GM19239 (cell line): ENCODE results near the gene GPR107.

ENCODE experiments used
- DNase-seq: peaks from one replicate; pipeline ENCODE4 v3.0.0; 2011; ENCODE audit warnings: low spot score; ENCODE audit not compliant: insufficient read length
- FAIRE-seq: peaks from 2 replicates; lab custom pipeline; 2011; peaks lifted over from hg19 to GRCh38; lab: Jason Lieb, UNC

Gene GPR107

DNA sequence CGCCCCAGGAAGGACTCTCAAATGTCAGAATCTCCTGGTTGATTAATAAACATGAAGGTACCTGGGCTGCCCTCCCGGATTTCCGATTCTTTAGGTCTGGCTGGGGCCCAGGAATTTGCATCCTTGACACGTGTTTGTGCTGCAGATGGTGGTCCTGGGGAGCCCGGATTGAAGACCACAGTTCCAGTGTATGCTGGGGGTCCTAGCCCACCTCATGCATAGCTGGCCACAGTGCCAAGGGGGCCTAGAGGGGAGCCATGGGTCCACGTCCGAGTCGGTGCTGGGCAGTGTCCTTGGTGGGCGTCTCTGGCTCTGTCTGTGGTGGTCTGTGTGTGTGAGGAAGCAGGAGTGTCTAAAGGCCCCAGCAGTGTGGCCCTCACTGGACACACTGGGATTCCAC lies 121.6 kb downstream of the GPR107 start:
- DNase-seq (no peak), FAIRE-seq (no peak)

- DNase-seq (no peak), FAIRE-seq (no peak)
These were observed 123.1 kb downstream of the GPR107 start for GRCh38 chr9:130176760-130177159.

- DNase-seq (no peak), FAIRE-seq (no peak)
These were observed 124.4 kb downstream of the GPR107 start for GRCh38 chr9:130177898-130178805.

DNA sequence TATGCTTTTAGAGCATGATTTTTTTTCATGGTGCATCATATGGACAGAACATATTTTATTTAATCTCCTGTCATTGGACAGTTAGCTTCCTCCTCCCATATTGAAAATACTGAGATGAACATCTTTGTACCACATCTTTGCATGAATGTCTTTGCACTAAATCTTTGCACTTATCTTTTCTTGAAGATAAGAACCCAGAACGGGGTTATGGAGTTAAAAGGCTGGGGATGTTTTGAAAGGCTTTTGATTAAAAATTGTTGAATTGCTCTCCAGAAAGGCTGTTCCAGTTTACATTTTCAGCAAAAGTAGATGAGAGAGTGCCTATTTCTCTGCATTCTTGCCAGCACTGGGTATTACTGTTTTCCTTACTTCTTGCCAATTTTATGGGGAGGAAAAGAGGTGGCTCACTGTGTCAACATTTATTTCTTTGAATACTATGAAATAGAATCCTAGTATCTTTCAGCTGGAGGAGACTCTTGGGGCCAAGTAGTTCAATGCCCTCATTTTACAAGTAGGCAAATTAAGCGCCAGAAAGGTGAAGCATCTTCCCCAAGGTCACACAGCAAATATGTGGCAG lies 125.7 kb downstream of the GPR107 start:
- DNase-seq: no peak
- no peak for FAIRE-seq

GRCh38 chr9:130180516-130180915 lies 126.8 kb downstream of the GPR107 start:
- FAIRE-seq: no peak
- no peak for DNase-seq

GRCh38 chr9:130181678-130182380 lies 128.1 kb downstream of the GPR107 start:
- DNase-seq: no peak
- no peak for FAIRE-seq

GRCh38 chr9:130182381-130182909 lies 128.7 kb downstream of the GPR107 start:
- no peak for DNase-seq
- no peak for FAIRE-seq

DNA sequence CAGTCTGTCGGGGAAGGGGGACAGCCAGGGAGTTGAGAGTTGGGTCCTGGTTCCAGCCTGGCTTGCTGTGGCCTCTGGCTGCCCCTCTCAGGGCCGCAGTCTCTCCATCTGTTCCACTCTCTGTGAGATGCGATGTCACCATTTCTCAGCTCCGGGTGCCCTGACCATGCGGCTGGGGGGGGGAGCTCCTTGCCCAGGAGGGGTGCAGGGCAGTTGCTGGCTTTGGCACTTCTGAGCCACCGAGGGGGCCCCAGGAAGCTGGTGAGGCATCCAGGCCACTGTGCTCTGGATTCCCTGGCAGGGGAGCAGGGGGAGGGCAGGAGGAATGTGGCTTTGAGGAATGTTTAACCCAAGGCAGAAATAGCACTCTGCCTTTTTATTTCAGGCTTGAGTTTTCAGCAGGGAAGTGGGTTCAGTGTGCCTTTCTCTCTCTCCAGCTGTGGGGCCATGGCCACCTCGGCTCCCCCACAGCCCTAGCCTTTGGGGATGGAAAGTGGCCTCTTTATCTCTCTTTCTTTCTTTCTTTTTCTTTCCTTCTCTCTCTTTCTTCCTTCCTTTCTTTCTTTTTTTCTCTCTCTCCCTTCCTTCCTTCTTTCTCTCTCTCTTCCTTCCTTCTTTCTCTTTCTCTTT lies 129.5 kb downstream of the GPR107 start:
- FAIRE-seq: no peak
- DNase-seq: no peak

- DNase-seq (no peak), FAIRE-seq (no peak)
These were observed 131.3 kb downstream of the GPR107 start for GRCh38 chr9:130185017-130185416.

GRCh38 chr9:130185490-130186031 lies 131.9 kb downstream of the GPR107 start:
- DNase-seq (no peak), FAIRE-seq (no peak)

DNA sequence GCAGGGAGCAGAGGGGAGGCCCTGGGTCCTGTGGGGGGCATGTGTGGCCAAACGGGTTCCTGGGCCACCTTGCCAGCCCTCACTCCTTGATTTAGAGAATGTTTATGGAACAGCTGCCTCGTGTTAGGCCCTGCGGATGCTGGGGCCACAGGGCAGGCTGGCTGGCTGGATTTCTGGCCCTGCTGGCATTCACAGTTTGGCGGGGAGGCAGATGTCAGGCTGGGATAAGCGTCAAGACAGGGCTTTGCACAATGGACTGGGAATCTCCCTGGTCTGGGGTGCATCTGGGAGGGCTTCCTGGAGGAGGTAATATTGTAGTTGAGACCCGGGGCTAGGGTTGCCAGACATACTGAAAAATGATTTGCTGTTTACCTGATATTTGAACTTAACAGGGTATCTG lies 132.3 kb downstream of the GPR107 start:
- DNase-seq: no peak
- no peak for FAIRE-seq

DNA sequence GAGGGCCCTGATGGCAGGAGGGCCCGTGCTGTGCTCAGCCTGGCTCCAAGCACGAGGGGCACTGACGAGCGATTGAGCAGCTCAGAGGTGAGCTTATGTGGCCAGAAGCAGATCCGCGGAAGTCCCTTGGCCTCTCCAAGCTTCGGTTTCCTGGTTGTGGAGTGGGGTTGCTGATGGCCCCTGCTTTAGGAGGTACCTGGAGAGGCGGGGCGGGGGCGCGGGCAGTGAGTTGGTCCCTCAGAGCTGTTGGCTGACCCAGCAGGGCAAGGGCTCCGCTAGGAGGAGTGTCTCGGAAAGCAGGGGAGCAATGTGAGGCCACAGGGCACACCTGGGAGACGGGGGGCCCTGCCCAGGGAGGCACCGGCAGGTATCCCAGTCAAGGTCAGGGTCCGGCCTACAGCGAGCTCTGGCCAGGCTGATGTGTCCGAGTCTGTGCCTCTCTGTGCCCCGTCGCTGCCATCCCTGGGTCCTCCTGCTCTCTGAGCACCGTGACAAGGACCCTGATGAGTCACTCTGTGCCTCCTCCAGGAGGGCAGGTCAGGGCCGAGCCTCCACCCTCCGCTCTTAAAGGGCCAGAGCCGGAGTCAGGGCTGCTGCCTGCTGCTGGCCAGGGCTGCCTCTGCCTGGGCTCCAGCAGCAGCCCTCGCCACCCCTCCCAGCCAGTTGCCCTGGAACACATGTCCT lies 133.3 kb downstream of the GPR107 start:
- no peak for DNase-seq
- FAIRE-seq: no peak

DNA sequence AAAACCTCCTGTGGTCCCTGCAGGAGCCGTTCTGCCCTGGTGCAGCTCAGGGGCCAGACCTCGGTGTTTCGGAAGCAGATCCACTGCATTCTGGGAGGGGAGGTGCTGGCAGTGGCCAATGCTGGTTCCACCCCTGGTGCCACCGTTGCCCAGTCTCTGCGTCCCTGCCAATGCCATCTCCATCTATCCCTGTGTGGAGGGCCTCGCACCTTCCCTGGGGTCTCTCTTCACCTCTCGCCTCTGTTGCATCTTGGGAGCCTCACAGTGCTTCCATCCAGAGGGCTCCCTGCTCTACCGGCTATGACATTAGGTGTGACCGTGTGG lies 133.8 kb downstream of the GPR107 start:
- no peak for FAIRE-seq
- no peak for DNase-seq

DNA sequence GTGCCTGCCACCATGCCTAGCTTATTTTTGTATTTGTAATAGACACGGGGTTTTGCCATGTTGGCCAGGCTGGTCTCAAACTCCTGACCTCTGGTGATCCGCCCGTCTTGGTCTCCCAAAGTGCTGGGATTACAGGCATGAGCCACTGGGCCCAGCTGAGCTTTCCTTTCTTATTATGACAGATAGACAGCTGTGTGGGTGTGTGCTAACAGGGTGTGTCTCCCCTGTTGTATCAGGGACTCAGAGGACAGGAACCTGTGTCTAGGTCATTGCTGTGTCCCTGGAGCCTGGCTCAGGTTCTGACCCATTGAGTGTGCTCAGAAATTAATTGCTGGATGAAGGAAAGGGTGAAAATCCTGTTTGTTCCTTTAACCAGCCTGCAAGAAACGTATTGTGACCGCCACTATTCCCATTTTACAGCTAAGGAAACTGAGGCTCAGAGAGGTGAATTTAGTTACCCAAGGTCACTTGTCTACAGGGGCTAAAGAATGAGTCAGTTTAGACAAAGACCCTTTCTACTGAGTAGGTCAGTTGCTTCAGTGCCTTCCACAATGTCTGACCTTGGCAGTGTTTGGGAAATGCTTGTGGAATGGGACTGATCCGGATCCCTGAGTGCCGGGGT lies 135.3 kb downstream of the GPR107 start:
- DNase-seq: no peak
- FAIRE-seq: no peak
